ENCODE measurements around the gene CCNF.

DNA sequence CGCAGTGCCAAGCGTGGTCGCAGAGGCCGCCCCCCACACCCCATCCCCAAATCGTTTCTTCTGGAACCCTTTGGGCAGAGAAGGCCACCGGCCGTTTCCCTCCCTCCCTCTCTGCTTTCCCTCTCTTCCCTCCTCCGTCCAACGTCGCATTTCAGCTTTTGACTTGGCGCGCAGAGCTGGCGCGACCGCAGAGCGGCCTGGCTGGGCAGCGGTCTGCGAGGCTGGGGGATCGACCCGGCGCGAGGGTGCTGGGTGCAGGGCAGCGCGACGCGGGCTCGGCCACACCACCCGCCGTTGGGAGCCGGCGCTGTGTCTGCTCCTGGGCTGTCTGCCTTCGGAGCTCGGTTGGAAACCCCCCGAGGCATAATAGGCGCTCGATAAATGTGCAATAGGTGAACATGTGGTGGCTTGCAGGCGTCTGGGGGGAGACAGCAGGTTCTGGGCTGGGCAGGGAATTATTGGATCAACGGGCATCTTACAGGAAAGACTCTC lies 39.0 kb downstream of the CCNF start:
- TF ChIP-seq, protein P1, sequence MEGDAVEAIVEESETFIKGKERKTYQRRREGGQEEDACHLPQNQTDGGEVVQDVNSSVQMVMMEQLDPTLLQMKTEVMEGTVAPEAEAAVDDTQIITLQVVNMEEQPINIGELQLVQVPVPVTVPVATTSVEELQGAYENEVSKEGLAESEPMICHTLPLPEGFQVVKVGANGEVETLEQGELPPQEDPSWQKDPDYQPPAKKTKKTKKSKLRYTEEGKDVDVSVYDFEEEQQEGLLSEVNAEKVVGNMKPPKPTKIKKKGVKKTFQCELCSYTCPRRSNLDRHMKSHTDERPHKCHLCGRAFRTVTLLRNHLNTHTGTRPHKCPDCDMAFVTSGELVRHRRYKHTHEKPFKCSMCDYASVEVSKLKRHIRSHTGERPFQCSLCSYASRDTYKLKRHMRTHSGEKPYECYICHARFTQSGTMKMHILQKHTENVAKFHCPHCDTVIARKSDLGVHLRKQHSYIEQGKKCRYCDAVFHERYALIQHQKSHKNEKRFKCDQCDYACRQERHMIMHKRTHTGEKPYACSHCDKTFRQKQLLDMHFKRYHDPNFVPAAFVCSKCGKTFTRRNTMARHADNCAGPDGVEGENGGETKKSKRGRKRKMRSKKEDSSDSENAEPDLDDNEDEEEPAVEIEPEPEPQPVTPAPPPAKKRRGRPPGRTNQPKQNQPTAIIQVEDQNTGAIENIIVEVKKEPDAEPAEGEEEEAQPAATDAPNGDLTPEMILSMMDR (IDR thresholded peaks at IDR 0.05), result no peak
- TF ChIP-seq POLR2A (IDR thresholded peaks at IDR 0.05), result no peak

Measured in body of pancreas (tissue), 4 donors.